Measurements from ENCODE around the gene TTLL11. TPM values are rescaled to one million over a fixed set of nuclear protein-coding genes. Genes with fewer than 3 reads are reported as not detected.
"Not testable (repeated sequence)": the region's sequence is repeated elsewhere in the genome, so short reads cannot be mapped to it uniquely, and the experiment has no call there.

The TTLL11 gene
- total RNA-seq, 1 donor from 2014 or later, result 9.5 TPM

DNA sequence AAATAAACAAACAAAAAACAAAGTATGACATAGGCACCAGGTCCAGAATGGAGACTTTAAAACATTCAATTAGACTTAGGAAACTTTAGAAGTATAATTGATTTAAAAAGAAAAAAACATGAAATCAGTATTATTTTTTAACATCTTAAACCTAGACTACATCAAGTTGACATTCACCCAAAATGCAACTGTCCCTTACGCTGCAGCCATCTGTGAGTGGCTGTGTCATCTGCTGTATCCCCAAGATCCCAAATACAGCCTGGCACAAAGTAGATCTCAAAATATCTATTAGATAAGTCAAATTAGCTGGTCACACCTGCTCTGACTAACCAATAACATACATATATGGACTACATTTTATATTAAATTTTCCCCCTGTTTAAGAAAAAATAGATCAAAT lies 7.8 kb downstream of the TTLL11 start:
- no peak for DNase-seq (ENCODE audit: low spot score)

GRCh38 chr9:122084026-122084675 lies 9.0 kb downstream of the TTLL11 start:
- no peak for DNase-seq (ENCODE audit: low spot score)

DNA sequence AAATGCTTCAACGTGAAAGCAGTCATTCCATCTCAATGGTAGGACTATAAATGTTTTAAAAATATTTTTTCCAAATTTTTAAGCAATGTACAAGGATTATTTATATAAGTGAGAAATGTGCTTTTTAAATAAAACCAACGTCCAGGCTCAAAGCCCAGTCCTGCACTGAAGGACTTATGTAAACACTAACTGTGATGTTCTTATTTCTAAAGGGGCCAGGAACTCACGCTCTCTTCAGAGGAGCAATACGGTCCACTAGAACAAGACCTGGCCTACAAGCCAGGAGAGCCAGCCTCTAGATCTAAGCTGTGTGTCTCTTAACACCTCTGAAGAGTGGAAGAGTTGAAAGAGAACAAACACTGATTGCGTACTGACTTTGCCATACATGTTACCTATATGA lies 12.1 kb downstream of the TTLL11 start:
- no peak for DNase-seq (ENCODE audit: low spot score)

DNA sequence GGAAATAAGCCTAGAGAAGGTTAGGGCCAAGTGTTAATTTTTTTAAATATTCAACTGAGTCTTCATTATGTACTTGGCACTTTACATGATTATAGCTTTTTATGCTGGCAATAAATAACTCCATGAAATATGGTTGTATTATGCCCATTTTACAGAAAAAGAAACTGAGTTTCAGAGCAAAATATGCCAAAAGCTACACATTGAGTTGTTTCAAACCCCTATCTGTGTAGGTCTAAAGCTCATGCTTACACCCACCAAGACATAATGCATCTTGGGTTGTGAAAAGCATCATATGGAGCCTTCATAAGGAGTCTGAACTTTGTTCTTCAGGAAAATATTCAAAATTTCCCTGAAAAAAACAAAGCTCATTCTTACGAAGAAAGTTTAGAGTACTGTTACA lies 14.6 kb downstream of the TTLL11 start:
- no peak for DNase-seq (ENCODE audit: low spot score)

GRCh38 chr9:122076773-122077172 lies 16.3 kb downstream of the TTLL11 start:
- DNase-seq (ENCODE audit: low spot score), result no peak

- DNase-seq (ENCODE audit: low spot score), result no peak
Observed at GRCh38 chr9:122076117-122076516, 17.0 kb downstream of the TTLL11 start.

- no peak for DNase-seq (ENCODE audit: low spot score)
Observed at GRCh38 chr9:122075135-122076030, 17.7 kb downstream of the TTLL11 start.

DNA sequence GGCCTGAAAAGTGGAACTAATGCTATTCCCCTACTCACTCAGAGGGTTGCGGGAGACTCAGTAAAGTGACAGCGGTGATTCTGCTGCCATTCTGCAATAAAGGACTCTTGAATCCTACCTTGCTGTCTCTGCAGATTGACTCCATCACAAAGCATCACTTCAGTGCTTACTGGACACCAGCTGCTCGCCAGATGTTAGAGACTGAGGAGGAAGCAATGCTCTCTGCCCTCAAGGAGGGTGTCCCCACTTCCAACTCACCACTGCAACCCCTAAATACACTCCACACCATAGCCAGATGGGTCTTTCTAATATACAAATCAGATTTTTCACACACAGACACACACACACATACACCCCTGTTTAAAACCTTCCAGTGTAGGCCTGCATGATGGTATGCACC lies 21.4 kb downstream of the TTLL11 start:
- DNase-seq (ENCODE audit: low spot score), result no peak

- DNase-seq (ENCODE audit: low spot score), result no peak
Observed at GRCh38 chr9:122070728-122071515, 22.2 kb downstream of the TTLL11 start.

DNA sequence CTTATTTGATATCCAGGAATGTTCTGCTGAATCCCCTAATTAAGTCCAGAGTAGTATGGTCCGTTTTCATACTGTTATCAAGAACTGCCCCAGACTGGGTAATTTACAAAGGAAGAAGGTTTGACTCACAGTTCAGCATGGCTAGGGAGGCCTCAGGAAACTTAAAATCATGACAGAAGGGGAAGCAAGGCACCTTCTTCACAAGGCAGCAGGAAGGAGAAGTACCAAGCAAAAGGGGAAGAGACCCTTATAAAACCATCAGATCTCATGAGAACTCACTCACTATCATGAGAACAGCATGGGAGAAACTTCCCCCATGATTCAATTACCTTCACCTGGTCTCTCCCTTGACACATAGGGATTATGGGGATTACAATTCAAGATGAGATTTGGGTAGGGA lies 26.4 kb downstream of the TTLL11 start:
- not testable (repeated sequence) for DNase-seq (ENCODE audit: low spot score)

DNA sequence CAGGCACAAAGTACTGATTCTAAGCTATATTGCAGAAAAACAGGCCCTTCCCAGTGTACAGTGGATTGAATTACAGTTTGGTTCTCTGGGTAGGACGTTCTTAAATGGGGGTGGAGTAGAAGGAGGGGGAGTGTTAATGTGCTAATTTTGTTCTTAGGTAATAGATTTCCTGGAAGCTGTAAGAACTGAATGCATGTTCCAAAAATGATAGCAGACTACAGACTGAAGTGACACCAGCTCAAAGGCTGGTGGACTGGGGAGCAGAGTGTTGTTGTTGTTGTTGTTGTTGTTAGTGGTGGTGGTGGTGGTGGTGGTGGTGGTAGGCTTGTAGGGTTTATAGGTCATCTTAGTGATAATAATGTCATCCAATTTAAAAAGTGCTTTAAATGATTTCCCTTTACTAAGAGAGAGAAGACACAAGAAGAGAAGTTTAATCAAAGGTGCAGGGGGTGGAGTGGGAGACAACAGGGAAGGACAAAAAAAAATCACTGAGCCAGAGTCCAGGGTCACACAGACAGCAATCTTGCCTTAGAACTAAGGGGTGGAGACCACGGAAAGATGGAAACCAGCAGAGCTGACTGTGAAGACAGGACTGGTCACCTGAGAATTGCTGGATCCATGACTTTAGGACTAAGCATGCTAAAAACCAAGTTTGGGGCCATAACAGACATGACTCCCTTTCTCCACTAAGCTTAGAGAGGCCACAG lies 27.0 kb downstream of the TTLL11 start:
- no peak for DNase-seq (ENCODE audit: low spot score)

DNA sequence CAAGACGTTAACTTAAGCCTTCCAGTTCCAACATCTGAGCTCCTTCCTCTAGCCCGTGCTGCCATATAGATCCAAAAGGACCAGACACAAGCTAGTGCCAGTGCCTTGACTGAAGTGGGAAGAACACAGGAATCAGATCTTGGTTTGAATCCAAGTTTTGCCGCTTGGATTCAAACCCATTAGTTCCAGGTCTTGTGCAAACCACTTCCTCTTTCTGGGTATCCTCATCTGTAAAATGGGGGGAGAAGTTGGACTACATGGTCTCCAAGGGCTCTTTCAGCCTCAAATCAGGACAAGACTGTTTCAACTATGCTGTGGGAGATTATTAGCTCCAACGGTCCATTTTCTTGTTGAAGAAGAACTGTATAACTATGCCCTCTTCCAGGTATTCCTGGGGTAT lies 32.6 kb downstream of the TTLL11 start:
- DNase-seq (ENCODE audit: low spot score), result no peak

DNA sequence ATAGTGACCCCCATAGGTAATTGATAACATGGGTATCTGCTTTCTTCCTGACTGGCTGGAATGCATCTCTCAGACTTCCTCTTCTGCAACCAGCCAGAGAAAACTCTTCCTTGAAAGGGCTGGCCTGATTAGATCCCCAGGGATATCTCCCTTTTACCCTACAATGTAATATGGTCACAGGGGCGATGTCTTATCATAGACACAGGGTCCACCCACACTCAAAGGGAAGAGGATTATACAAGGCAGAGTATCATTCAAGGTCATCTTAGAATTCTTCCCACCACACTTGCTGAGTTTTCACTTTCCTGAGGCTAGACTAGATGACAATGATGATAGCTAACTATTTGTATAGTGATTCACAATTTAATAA lies 33.2 kb downstream of the TTLL11 start:
- no peak for DNase-seq (ENCODE audit: low spot score)

DNA sequence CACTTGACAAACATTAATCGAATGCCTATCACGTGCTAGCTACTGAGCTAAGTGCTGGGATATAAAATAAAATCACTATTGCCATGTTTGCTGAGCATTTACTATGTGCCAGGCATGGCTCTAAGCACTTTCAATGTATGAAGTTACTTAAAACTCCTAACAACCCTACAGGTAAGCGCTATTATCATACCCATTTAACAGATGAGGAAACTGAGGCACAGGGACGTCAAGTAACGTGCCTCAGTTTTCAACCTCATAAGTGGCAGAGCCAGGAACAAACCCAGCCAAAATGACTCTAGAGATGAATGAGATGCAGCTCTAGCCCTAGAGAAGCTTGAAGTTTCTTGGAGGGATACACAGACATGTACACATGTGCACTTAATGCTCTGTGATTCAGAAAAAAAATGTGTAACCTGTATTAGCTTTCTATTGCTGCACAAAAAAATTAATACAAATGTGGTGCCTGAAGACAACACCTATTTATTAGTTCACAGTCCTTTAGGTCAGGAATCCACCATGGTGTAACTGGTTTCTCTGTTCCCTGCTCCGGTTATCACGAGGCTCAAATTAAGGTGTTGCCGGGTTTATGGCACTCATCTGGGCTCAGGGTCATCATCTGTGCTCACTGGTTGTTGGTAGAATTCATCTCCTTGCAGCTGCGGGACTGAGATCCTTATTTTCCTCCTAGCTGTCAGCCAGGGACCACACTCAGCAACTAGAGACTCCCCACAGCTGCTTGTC lies 33.7 kb downstream of the TTLL11 start:
- no peak for DNase-seq (ENCODE audit: low spot score)

- no peak for DNase-seq (ENCODE audit: low spot score)
Observed at GRCh38 chr9:122058709-122059108, 34.4 kb downstream of the TTLL11 start.

DNA sequence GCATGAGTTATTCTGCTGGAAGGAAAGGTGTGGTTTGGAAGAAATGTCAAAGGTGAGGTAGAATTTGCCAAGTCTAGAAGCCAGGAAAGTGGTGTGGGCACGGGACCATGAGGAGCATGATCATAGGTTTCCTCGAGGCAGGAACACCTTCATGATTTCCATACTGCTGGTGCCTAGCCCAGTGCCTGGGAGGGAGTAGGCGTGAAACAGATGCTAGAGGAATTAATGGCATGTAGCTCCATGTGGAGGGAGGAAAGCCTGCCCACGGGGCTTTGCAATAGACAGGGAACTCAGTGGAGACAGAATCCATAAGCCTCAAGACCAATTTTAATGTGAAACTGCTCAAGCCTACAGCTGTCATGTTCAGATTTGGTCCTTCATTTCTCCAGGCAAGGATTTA lies 35.1 kb downstream of the TTLL11 start:
- DNase-seq (ENCODE audit: low spot score), result no peak

DNA sequence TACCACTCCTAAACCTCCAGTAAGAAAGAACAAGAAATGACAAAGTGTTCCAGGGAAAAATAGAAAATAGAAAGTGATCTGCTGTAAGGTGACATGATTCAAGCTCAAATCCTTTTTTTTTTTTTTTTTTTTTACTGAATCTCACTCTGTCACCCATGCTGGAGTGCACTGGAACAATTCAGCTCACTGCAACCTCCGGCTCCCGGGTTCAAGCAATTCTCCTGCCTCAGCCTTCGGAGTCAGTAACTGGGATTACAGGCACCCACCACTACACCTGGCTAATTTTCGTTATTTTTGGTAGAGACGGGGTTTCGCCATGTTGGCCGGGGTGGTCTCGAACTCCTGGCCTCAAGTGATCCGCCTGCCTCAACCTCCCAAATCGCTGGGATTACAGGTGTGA lies 35.9 kb downstream of the TTLL11 start:
- no peak for DNase-seq (ENCODE audit: low spot score)

DNA sequence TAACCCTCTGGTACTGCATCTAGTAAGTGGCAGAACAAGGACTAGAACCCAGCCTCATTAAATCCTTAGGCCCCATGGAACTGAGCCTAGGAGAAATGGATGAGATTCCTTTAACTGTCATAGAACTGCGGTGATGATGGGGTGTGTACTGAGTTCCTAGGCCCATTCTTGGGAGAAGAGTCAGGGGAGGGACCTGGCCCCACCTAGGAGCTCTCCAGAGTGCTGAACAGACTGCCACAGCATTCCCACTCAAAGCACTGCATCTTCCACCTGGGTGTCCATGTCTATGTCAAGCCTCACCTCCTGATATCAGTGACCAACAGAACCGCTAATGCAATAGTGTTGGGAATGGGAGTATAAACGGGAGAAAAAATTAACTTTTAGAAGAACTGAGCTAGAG lies 36.6 kb downstream of the TTLL11 start:
- DNase-seq (ENCODE audit: low spot score), result no peak

DNA sequence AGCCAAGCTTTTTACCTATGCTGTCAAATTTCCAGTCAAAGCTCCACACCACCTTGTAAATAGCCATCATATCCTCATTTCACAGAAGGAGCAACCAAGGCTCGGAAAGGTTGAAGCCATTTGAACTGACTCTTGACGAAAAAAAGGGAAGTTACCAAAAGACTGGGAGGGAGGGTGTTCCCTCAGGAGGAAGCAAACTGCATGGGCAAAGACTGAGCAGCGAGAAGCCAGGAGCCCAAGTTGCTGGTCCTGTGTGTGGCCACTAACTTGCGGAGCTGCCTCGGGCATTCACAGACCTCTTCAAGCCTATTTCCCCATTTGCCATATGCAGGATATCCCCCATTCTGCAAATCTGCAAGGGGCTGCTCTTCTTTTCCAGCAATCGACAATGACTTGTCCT lies 37.4 kb downstream of the TTLL11 start:
- no peak for DNase-seq (ENCODE audit: low spot score)

- DNase-seq (ENCODE audit: low spot score), result no peak
Observed at GRCh38 chr9:122053567-122054350, 39.3 kb downstream of the TTLL11 start.
